DMS53 (cell line): Measurements from ENCODE around the gene ELMO1.

Source experiments
- DNase-seq: peaks from one replicate; lab custom pipeline; 2025; lab: John Stamatoyannopoulos, UW

The ELMO1 gene

GRCh38 chr7:36918591-36918990 is 530.1 kb downstream of the ELMO1 start:
- no peak for DNase-seq

GRCh38 chr7:36916619-36917018 is 532.0 kb downstream of the ELMO1 start:
- no peak for DNase-seq

- no peak for DNase-seq
These were observed 532.5 kb downstream of the ELMO1 start for GRCh38 chr7:36916116-36916515.

- DNase-seq, result peak; percentile 88
These were observed 536.9 kb downstream of the ELMO1 start for GRCh38 chr7:36911788-36912187.

GRCh38 chr7:36910859-36911258 is 537.8 kb downstream of the ELMO1 start:
- no peak for DNase-seq

- DNase-seq, result no peak
These were observed 538.3 kb downstream of the ELMO1 start for GRCh38 chr7:36910401-36910800.

GRCh38 chr7:36906956-36907635 is 541.6 kb downstream of the ELMO1 start:
- peak; percentile 7 for DNase-seq

GRCh38 chr7:36906448-36906847 is 542.2 kb downstream of the ELMO1 start:
- peak; percentile 91 for DNase-seq

- DNase-seq, result no peak
These were observed 542.8 kb downstream of the ELMO1 start for GRCh38 chr7:36905841-36906240.

GRCh38 chr7:36904802-36905201 is 543.9 kb downstream of the ELMO1 start:
- peak; percentile 18 for DNase-seq

- DNase-seq, result no peak
These were observed 544.6 kb downstream of the ELMO1 start for GRCh38 chr7:36904101-36904500.

- DNase-seq, result no peak
These were observed 547.5 kb downstream of the ELMO1 start for GRCh38 chr7:36900988-36901710.

GRCh38 chr7:36898186-36898585 is 550.5 kb downstream of the ELMO1 start:
- no peak for DNase-seq

GRCh38 chr7:36896956-36897590 is 551.6 kb downstream of the ELMO1 start:
- DNase-seq, result peak; percentile 37

GRCh38 chr7:36896418-36896817 is 552.2 kb downstream of the ELMO1 start:
- no peak for DNase-seq

- peak; percentile 28 for DNase-seq
These were observed 553.5 kb downstream of the ELMO1 start for GRCh38 chr7:36895192-36895591.

GRCh38 chr7:36894190-36894589 is 554.5 kb downstream of the ELMO1 start:
- DNase-seq, result no peak

- DNase-seq, result no peak
These were observed 559.5 kb downstream of the ELMO1 start for GRCh38 chr7:36889182-36889581.

- no peak for DNase-seq
These were observed 560.7 kb downstream of the ELMO1 start for GRCh38 chr7:36887969-36888368.

GRCh38 chr7:36887233-36887632 is 561.4 kb downstream of the ELMO1 start:
- no peak for DNase-seq

- no peak for DNase-seq
These were observed 563.8 kb downstream of the ELMO1 start for GRCh38 chr7:36884910-36885309.

- DNase-seq, result no peak
These were observed 564.3 kb downstream of the ELMO1 start for GRCh38 chr7:36884351-36884750.

GRCh38 chr7:36881233-36881874 is 567.3 kb downstream of the ELMO1 start:
- DNase-seq, result no peak
